ENCODE results near the gene IGF2BP3. TPM values are rescaled to one million over a fixed set of nuclear protein-coding genes. Genes with fewer than 3 reads are reported as not detected.
"Not testable (repeated sequence)": the region's sequence is repeated elsewhere in the genome, so short reads cannot be mapped to it uniquely, and the experiment has no call there.

Gene IGF2BP3
- total RNA-seq, 1 donor from 2014 or later, result 0.78 TPM

DNA sequence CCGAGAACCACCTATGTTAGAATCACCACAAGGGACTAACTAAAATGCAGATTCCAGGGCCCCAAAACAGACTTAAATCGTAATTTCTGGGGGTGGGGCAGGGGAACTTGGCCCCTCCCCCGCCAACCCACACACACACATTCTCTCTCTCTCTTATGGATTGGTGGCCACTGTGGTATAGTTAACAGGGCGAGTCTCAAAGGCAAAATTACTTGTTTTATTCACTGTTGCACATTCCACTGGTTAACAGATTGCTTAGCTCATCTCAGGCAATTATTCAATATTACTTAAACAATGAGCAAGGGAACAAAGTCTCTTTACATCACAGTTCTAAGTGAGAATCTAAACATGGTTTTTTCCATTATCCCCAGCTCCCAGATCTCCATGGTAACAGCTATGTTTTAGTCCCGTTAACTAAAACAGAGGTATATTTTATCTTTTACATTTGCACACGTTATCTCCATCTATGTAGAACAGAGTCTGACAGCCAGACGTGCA lies 38.5 kb downstream of the IGF2BP3 start:
- ATAC-seq (no peak), DNase-seq (ENCODE audit: low spot score) (no peak)

DNA sequence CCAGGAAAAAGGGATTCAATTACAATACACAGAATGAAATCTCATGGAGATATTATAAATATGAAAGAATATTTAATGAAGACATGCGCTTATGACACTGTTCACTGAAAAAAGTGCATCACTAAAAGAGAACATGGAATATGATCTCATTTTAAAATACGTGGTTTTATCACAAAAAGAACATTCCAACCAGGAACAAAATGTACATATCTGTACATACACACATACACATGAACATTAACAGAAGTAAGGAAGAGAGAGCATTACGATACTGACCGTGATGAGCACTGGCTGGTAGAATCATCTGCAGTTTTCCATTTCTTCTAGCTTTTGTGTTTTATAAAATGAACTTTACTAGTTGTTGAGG lies 39.4 kb downstream of the IGF2BP3 start:
- ATAC-seq, result no peak

DNA sequence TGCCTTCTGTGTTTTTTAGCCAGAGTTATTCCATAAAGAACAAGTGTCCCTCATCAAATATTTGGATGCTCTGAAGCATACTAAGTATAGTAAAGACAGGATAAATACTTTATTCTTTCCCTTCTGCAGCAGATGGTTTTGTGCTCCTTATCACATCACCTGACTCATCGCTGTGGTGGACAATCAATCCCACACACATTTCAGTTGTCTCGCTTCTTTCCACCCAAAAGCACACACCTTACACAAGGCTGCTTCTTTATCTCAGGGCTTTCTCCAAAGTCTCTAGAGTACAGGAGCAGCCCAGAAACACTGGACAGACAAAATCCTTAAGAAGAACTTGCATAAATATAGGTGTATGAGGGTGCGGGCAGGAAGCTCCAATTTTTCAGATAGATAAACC lies 43.4 kb downstream of the IGF2BP3 start:
- ATAC-seq (no peak), DNase-seq (ENCODE audit: low spot score) (no peak)

More for the DNA sequence above, 39.4 kb downstream of the IGF2BP3 start:
- no peak for DNase-seq (ENCODE audit: low spot score)

DNA sequence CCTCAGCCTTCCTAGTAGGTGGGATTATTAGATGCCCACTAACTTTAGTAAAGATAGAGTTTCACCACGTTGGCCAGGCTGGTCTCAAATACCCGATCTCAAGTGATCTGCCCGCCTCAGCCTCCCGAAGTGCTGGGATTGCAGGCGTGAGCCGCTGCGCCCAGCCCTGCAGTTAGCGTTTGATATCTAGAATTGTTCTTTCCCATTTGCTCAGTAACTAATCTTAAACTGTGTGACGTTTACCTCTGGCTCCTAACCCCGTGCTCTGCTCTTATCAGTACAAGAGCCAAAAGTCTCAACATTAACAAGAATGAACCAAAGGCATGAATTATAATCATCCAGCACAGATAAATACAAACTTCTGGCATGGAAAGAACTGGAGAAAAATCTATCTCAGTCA lies 47.4 kb downstream of the IGF2BP3 start:
- DNase-seq (ENCODE audit: low spot score) (no peak), ATAC-seq (no peak)

DNA sequence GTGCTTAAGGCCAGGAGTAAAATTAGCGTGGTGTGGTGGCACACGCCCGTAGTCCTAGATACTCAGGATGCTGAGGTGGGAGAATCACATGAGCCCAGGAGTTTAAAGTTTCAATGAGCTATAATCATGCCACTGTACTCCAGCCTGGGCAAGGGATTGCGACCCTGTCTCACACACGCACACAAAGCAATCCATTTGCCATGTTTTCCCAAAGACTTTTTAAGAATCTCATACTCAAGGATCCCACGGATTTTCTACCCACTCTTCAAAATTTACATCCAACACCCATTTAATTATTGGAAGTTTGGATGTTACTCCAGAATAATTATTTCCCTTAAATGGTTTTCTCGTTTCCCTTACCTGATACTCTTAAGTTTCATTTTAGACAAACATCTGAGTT lies 47.9 kb downstream of the IGF2BP3 start:
- no peak for DNase-seq (ENCODE audit: low spot score)
- ATAC-seq, result no peak

DNA sequence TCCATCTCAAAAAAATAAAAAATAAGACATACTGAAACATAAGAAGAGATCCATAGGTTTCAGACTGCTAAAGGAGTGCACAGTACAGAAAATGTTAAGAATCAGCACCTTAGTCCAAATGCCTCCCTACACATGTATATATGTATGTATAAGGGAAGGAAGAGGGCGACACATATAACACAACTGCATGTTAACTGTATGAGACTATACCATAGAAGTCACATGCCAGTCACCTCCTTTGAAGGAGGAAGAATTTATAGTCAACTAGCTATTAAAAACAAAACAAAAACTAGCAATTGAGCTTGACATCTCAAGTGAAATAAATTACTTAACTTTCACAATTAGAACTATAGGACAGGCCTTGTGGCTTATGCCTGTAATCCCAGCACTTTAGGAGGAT lies 50.4 kb downstream of the IGF2BP3 start:
- DNase-seq (ENCODE audit: low spot score) (no peak), ATAC-seq (no peak)

DNA sequence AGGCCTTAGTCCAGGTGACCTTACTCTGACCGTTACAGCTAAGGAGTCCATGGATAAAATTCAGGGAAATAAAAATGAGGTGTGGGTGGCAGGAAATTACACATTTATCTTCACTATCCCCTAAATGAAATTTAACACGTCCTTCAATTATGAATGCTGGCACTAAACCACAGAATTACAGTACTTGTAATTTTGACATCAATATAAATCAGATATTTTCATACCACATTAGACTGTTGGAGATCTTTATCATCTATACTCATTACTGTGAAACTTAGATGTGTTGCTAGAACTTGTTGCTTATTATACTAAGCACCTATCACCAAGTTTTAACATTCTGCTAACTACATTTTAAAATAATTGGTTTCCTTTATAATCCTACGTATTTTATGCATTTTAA lies 51.1 kb downstream of the IGF2BP3 start:
- DNase-seq (ENCODE audit: low spot score) (no peak), ATAC-seq (no peak)

DNA sequence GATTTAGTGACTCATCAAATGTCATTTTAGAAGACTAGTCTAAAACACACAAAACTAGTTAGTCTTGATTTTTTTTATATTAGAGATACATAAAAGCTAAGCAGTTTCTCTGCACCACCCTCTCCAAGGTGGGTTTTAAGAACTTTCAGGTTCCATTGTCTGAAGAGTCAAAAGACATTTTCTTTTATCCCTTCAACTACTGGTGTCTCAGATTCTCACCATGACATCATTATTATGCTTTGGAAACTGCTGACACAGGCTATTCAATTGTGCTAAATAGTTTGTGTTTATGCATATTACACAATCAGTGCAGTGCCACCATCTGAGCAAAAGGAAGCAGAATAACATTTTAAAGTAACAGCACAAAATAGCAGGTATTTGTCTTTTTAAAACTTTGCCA lies 52.2 kb downstream of the IGF2BP3 start:
- ATAC-seq, result peak; percentile 56
- no peak for DNase-seq (ENCODE audit: low spot score)

DNA sequence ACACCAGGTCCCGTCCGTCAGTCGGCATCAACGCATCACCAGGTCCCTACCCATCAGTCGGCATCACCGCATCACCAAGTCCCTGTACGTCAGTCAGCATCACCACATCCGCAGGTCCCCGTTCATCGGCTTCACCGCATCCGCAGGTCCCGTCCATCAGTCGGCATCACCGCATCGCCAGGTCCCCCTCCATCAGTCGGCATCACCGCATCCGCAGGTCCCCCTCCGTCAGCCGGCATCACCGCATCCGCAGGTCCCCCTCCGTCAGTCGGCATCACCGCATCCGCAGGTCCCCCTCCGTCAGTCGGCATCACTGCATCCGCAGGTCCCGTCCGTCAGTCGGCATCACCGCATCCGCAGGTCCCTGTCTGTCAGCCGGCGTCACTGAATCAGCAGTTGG lies 55.1 kb downstream of the IGF2BP3 start:
- ATAC-seq (no peak), DNase-seq (ENCODE audit: low spot score) (no peak)

DNA sequence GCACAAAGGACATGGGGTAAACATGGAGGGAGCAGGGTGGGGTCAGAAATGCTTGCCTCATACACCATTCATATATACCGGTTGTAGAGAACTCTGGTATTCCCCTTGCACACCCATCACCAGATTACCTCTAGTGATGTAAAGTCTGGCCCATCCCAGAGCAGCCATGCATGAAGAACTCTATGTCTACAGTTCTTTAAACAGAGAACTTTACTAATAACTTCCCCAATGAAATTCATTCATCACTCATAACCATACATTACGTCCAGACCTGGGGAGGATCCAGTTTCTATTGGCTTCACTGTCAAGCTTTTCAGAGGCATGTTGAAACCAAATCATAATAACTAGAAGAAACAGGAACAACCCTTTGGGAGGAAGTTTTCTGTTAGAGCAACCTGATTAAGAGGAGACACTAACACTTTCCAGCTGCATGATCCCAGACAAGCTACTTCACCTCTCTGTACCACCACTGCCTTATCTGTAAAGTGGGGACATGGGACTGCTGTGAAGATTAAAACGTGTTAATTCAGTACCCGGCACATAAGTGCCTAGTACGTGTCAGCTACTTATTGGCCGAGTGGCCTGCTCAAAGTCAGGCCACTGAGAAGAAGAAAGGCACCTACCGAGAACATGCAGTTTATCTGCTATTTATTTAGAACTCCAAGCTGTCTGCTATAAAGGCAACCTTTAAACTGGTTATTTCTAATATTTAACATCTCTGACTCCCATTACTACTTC lies 59.7 kb downstream of the IGF2BP3 start:
- DNase-seq (ENCODE audit: low spot score) (no peak), ATAC-seq (no peak)

DNA sequence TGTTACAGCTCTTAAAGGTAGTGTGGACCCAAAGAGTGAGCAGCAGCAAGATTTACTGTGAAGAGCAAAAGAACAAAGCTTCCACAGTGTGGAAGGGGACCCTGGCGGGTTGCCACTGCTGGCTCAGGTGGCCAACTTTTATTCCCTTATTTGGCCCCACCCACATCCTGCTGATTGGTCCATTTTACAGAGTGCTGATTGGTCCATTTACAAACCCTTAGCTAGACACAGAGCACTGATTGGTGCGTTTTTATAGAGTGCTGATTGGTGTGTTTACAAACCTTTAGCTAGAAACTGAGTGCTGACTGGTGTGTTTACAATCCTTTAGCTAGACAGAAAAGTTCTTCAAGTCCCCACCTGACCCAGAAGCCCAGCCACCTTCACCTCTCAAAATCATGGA lies 63.7 kb downstream of the IGF2BP3 start:
- ATAC-seq, result not testable (repeated sequence)

DNA sequence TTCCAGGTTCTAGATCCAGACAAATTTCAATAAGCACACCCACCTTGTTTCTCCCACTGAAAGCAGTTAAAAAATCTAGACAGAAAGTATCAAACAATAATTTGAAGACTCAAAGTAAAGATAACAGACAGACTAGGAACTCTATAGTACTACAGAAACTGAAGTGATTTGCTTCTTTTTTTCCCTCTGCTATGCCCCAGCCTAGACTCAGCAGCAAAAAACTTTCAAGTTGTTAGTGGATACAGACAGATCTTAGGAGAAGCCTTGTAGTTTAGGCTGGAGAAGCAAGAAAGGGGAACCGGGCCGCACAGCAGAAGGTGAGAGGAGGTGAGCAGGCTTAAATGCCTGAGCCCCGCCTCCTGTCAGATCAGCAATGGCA lies 65.1 kb downstream of the IGF2BP3 start:
- no peak for ATAC-seq
- no peak for DNase-seq (ENCODE audit: low spot score)

More for the DNA sequence above, 63.7 kb downstream of the IGF2BP3 start:
- DNase-seq (ENCODE audit: low spot score), result not testable (repeated sequence)

DNA sequence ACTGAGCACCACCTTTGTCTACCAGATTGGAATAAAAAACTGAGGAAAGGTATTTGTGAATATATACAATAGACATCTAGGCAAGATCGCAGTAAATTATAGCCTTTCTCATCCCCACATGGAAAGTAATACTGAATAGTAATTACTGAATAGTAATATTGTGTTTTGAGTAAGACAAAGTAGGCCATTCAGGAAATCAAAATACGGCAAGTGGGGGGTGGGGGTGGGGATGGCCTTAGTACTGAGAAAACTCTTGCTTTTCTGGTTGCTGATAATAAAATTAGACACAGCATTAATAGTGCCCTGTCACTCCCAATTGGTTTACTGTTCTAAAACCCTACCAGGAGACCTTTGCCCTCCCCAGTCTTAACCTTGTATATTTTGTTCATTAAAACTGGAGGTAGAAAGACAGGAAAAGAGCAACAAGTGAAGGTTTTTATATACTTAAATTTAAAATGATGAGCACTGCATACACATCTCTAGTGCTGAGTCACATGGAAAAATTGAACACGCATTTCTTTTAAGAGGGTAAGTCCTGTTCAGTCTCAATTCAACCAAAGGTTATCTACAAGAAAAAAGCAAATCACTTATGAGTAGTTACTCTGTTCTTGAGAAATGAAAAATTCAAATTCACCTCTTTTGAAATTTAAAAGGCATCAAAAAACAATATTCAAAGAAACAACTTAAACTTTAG lies 65.6 kb downstream of the IGF2BP3 start:
- no peak for ATAC-seq
- DNase-seq (ENCODE audit: low spot score), result no peak

DNA sequence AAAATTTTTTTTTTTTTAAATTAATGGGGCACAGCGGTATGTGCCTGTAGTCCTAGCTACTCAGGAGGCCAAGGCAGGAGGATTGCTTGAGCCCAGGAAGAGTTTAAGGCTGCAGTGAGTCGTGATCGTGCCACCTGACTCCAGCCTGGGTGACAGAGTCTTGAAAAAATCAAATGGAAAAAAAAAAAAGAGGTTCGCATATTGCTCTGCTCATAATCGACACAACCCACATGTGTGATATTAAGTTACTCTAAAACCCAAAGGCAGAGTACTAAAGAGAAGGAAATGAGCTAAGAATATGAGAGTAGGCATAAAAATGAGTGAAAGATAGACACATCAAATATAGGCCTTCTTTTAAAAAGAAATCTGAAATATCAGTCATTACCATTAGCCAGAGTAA lies 66.3 kb downstream of the IGF2BP3 start:
- ATAC-seq (no peak), DNase-seq (ENCODE audit: low spot score) (no peak)

DNA sequence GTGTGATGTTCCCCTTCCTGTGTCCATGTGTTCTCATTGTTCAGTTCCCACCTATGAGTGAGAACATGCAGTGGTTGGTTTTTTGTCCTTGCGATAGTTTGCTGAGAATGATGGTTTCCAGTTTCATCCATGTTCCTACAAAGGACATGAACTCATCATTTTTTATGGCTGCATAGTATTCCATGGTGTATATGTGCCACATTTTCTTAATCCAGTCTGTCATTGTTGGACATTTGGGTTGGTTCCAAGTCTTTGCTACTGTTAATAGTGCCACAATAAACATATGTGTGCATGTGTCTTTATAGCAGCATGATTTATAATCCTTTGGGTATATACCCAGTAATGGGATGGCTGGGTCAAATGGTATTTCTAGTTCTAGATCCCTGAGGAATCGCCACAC lies 72.2 kb downstream of the IGF2BP3 start:
- not testable (repeated sequence) for DNase-seq (ENCODE audit: low spot score); ATAC-seq

DNA sequence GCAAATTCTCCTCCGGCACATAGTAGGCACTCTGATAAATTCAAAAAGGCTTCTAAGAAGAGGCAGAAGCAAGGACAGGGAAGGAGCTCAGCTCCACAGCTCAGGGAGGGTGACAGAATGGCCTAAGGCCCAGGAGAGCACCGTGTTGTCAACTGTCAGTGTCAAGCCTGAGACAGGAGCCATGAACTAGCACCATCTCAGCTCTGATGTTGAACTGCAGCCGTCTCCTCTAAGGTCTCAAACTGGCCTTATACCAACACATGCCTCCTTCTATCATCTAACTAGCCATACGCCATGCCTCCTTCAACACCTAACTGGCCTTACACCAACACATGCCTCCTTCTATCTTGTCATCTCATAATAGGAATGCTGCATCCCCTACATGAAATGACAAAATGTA lies 73.0 kb downstream of the IGF2BP3 start:
- ATAC-seq (no peak), DNase-seq (ENCODE audit: low spot score) (no peak)

DNA sequence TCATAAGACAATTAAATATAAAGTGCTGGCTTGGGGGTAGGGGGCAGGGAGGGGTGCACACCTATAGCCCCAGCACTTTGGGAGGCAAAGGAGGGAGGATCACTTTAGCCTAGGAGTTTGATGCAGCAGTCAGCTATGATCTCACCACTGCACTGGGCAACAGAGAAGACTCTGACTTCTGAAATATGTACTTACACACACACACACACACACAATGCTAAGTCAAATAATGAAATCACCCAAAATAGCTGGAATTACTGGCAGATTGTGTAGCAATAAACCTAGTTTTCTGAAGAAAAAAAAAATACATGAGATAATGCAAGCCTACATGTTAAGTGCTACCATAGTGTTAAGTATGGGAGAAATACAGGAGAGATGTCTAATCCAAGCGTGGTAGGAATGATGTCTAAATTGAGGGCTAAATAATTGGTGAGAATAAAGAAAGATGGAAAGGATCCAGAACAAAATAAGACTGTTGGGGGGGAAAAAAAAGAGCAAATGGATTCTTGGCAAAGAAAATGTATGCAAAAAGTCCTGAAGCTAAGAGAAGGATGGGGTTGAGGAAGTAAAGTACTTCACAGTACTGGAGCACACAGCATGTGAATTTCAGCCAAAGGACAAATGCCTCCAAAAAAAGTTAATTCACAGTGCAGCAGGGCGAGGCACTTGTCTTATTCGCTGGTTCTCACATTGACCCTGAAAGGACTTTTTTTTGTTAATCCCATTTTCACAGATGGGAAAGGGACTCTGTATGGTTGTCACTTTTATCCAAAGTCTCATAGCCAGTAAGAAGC lies 73.9 kb downstream of the IGF2BP3 start:
- no peak for DNase-seq (ENCODE audit: low spot score)
- no peak for ATAC-seq

DNA sequence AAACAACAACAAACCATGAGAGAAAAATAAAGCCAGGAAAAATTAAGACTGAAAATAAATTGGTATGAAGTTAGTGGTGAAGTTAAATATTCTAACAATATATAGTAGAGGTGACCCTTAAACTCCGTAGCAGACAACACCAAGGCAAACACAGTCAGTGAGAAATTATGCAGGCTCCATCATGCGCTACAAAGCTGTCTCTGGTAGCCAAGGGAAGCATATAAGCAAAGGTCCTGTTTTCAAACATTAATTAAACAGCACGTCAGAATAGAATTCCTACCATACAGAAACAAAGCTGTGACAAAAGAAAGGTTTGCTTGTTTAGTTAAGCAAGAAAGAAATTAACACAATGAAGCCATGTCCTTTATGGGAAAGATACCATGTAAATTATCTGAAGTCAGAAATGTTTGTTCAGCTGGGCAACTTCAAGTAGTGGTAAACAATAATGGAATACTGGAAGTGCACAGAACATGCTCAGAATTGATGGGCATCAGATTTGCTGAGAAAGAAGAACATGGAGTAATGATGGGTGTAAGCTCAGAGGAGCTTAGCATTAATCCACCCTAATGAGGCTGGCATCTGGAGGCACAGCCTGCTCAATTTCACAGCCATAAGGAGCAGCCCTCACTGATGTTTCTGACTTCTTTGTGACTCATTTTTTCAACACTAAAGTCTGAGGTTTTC lies 75.7 kb downstream of the IGF2BP3 start:
- no peak for ATAC-seq

DNA sequence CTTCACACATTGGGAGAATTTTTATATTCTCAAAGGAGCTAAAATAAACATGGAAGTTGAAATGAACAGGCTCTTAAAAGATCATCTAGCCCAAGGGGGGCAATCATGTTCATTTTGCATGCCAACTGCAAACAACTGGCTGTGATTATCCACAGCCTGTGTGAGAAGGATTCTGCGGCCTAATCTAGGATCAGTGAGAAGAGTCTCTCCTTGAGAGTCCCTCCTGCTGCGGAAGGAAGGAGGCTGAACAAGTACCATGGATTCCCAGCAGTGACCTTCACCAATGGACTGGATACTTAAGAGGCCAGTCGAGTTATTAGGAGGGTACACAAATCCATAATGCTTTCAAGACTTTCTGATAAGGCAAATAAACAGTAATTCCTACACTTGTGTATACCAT lies 76.7 kb downstream of the IGF2BP3 start:
- ATAC-seq, result no peak

More for the DNA sequence above, 75.7 kb downstream of the IGF2BP3 start:
- no peak for DNase-seq (ENCODE audit: low spot score)

DNA sequence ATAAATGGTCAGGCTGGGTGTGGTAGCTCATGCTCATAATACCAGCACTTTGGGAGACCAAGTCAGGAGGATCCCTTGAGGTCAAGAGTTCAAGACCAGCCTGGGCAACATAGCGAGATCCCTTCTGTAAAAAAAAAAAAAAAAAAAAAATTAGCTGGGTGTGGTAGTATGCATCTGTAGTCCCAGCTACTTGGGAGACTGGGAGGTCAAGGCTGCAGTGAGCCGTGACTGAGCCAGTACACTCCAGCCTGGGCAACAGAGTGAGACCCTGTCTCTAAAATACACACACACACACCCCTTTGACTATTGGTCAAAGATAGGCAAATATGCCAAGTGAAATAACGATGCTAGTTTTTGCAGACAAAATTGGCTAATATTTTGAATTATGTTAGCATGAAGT lies 80.6 kb downstream of the IGF2BP3 start:
- no peak for ATAC-seq
- DNase-seq (ENCODE audit: low spot score), result no peak

More for the DNA sequence above, 76.7 kb downstream of the IGF2BP3 start:
- DNase-seq (ENCODE audit: low spot score), result no peak

DNA sequence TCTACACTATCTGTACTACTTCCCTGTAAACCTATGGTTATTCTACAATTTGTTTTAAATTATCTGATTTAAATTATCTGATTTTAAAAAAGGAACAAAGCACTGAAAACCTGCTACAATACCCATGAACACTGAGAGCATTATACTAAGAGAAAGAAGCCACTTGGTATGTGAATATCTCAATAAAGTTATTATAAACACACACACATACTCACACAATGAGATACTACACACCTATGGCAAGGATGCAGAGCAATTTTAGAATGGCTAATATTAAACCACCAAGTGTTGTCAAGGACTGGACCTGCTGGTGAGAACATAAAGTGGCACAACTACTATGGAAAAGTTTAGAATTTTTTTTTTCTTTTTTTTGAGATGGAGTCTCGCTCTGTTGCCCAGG lies 82.7 kb downstream of the IGF2BP3 start:
- ATAC-seq (no peak), DNase-seq (ENCODE audit: low spot score) (no peak)
